Esophagus mucosa (tissue), 1 donor: ENCODE data around the gene SPTY2D1. TPM values are rescaled to one million over a fixed set of nuclear protein-coding genes. Genes with fewer than 3 reads are reported as not detected.
"Not testable (repeated sequence)": the region's sequence is repeated elsewhere in the genome, so short reads cannot be mapped to it uniquely, and the experiment has no call there.

Source experiments
- ATAC-seq: fragments of 200-7000 bp; cut with Tn5 transposase; one replicate; pipeline ENCODE4 v1.9.1; 2020
- total RNA-seq: library from RNA; stranded (reverse); gene quantifications from one replicate; pipeline ENCODE4 v1.2.4, GENCODE V29; 2023
- donor health status: DM: yes; HTN: yes; CAD: no.

Gene SPTY2D1
- 14.4 TPM for total RNA-seq

- ATAC-seq, result peak; percentile 100
These were observed at the start of gene SPTY2D1 for GRCh38 chr11:18634140-18635032. SPTY2D1 (minus strand) TSS chr11:18634342; CDS start chr11:18634257, 85 bp downstream.

GRCh38 chr11:18682466-18682865, 48.3 kb upstream of the SPTY2D1 start:
- no peak for ATAC-seq

DNA sequence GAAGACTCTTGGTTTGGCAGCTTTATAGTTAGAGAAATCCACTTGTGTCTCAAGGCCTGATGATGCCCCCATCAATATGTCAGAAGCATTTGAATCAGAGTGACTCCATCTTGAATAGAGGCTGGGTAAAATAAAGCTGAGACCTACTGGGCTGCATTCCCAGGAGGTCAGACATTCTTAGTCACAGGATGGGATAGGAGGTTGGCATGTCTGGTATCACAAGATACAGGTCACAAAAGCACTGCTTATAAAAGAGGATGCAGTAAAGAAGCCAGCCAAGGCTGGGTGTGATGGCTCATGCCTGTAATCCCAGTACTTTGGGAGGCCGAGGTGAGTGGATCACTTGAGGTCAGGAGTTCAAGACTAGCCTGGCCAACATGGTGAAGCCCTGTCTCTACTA, 47.8 kb upstream of the SPTY2D1 start:
- peak; percentile 71 for ATAC-seq

- ATAC-seq, result no peak
These were observed 43.4 kb upstream of the SPTY2D1 start for GRCh38 chr11:18677560-18677959.

DNA sequence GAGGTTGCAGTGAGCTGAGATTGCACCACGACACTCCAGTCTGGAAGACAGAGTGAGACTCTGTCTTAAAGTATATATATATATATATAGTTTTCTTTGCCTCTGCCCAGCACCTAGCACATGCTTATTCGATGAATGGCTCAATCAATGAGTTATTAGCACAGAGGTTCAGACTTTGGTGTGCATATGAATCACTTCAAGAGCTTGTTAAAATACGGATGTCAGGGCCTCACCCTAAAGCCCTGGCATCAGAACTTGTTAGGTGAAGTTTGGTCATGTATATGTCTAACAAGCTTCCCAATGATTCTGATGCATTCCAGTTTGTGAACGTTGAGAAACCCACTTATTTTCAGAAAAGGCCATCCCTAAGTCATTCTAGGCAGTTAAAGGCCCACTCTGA, 42.7 kb upstream of the SPTY2D1 start:
- peak; percentile 91 for ATAC-seq

DNA sequence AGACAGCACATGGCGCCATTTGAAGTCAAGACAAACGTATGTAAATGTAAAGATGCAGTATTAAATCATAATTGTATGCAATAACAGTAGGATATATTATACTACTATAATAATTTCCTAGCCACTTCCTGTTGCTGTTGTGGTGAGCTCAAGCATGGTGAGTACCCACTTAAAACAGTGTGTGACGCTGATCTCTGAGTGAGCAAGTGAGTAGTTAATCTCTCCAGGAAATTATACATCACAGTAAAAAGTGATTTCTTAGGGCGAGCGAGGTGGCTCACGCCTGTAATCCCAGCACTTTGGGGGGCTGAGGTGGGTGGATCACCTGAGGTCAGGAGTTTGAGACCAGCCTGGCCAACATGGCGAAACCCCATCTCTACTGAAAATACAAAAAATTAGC, 38.1 kb upstream of the SPTY2D1 start:
- ATAC-seq, result not testable (repeated sequence)

DNA sequence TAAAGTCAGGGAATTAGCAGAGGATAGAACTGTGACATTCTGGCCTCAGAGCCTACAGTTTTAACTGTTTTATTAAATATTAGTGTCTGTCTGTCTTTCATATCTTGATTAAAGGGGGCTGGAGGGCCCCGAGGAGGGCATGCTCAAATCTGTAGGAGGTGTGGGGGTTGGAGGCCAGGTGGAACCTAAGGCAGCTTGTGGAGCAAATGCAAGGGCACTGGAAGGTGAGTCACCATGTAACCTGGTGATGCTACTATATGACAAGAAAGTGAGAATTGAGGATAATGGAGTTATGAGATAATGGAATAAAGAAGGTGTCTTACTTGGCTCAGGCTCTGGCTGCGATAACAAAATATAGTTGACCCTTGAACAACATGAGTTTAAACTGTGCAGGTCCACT, 37.1 kb upstream of the SPTY2D1 start:
- no peak for ATAC-seq

DNA sequence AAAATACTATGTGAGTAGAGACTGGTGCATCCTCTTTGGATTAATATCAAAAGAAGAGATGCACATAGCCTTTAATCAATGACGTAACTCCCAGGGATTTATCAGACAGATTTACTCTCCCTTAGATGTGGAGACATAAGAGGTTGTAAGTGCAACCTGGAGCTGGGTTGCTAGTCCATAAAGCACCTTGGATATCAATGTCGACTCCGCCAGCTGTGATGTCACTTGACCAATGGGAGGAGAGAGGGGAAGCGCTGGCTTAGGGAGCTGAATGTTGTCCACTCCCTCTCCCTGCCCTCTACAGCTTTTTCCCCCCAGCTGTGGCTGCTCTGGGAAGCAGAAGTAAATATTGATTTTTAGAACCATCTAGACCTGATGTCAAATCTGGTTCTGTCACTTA, 35.6 kb upstream of the SPTY2D1 start:
- no peak for ATAC-seq

GRCh38 chr11:18669219-18669596, 35.1 kb upstream of the SPTY2D1 start:
- no peak for ATAC-seq

- ATAC-seq, result no peak
These were observed 34.0 kb upstream of the SPTY2D1 start for GRCh38 chr11:18668131-18668530.

- not testable (repeated sequence) for ATAC-seq
These were observed 31.3 kb upstream of the SPTY2D1 start for GRCh38 chr11:18665353-18665872.

- ATAC-seq, result no peak
These were observed 23.5 kb upstream of the SPTY2D1 start for GRCh38 chr11:18657673-18658072.

GRCh38 chr11:18650859-18651557, 16.9 kb upstream of the SPTY2D1 start:
- peak; percentile 60 for ATAC-seq

- no peak for ATAC-seq
These were observed 16.2 kb upstream of the SPTY2D1 start for GRCh38 chr11:18650353-18650752.

- ATAC-seq, result not testable (repeated sequence)
These were observed 8.9 kb upstream of the SPTY2D1 start for GRCh38 chr11:18643034-18643433.

GRCh38 chr11:18641677-18642076, 7.5 kb upstream of the SPTY2D1 start:
- no peak for ATAC-seq

DNA sequence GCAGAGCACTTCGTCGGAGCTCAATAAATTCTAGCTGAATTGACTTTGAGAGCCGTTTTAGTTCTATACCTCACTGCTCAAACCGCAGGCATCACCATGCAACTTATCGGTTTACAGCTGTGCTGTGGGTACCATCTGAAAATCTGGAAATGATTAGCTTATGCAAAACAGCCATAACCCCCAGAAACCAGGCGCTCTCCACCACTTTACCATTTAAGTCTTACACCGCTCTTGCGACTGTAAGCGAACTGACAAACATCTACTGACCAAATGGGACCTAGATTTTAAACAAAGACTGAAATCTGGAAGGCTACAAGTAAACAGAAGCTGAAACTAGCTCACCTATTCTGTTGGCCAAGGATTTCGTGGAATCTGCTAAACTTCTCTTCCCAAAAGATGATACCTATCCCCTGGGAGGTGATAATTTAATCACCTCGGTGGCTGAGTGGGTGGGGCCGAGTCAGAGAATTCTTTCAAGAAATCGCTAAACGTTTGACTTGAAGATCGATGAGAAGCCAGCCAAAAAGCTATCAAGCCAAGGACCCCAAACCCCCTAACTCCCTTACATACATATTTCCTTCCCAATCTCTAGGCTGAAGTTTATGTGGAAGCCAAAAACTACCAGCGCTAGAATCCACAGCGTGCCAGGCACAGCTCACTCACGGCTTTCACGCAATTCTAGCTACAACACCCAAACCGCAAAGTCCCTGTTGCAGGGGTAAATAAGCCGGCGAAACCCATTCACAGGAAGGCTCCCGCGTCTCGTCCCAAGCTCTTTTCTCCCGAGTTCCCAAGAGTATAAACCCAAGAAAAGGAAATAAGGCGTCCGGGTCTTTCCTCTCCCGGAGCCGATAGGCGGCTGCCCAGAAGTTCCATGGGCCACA, 644 bp downstream of the SPTY2D1 start:
- ATAC-seq, result no peak

GRCh38 chr11:18632841-18633240, 1.3 kb downstream of the SPTY2D1 start:
- no peak for ATAC-seq

- no peak for ATAC-seq
These were observed 10.0 kb downstream of the SPTY2D1 start for GRCh38 chr11:18624161-18624560.

- ATAC-seq, result no peak
These were observed 10.4 kb downstream of the SPTY2D1 start for GRCh38 chr11:18623707-18624106.

- ATAC-seq, result no peak
These were observed 15.7 kb downstream of the SPTY2D1 start for GRCh38 chr11:18618342-18619025.
